Activated naive CD4-positive, alpha-beta T cell treated with anti-CD3 and anti-CD28 coated beads, Interleukin-2, amount 50 U/mL, for 16 hours (primary cell): ENCODE data around the gene SLC31A1.
"Not testable (repeated sequence)": the region's sequence is repeated elsewhere in the genome, so short reads cannot be mapped to it uniquely, and the experiment has no call there.

Source experiments
- DNase-seq: peaks from one replicate; pipeline ENCODE4 v3.0.0-alpha.2; 2020

SLC31A1 gene

DNA sequence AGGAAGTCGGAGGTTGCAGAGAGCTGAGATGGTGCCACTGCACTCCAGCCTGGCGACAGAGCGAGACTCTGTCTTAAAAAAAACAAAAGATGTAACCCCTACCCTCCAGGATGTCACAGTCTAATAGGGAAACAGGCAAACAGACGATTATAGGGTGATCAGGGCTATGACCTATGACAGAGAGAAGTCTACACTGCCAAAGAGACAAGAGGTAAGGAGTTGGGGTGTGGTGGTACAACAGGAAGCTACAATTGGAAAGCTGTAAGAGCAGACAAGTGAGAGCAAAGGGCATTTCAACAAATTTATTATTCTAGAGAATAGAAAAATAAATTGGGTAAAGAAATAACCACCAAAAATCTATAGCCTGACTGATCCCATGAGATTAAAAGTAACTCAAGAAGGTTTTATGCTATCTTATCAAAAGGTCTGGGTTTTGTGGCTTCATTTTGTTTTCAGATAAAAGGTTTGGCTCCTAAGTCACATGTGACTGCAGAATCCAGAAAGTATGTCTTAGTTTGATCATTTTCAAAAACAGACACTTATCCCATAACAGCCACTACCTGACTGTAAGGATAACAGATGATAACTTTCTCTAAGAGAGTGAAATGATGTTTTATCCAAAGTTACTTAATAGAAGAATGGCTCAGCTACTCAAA lies 46.7 kb downstream of the SLC31A1 start:
- DNase-seq = no peak

DNA sequence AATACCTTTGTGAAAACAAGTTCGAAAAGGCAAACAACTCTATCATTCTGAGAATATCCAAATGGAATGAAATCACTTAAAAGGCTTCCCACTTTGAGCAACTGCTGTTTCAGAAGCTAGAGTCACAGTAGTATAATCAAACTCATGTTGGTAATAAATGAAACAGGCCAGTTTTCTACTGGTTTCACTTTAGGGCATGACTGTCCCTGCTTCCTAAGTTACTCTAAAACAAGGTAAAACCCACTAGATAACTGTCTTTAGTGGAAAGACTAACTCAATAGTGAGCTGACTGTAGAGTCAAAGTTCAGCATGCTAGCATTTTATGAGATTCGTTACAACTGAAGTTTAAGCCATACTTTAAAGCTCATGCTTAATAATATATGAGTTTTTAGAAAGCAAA lies 48.0 kb downstream of the SLC31A1 start:
- DNase-seq = no peak

DNA sequence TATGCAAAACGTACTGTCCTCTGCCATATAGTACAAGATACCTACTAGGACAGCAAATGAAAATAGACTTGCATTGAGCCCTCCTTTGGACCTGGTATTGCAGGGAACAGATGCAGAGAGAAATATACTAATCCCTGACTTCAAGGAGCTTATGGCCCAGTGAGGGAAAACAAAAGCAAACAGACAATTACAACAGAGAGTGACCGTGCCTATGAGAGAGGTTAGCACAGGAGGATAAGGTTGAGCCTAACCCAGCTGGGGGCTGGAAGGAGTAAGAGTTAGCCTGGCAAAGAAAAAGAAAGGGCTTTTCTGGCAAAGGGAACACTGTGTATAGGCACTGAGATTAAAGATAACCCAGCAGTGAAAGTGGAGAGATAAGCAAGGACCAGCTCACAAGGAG lies 48.5 kb downstream of the SLC31A1 start:
- DNase-seq = no peak

DNA sequence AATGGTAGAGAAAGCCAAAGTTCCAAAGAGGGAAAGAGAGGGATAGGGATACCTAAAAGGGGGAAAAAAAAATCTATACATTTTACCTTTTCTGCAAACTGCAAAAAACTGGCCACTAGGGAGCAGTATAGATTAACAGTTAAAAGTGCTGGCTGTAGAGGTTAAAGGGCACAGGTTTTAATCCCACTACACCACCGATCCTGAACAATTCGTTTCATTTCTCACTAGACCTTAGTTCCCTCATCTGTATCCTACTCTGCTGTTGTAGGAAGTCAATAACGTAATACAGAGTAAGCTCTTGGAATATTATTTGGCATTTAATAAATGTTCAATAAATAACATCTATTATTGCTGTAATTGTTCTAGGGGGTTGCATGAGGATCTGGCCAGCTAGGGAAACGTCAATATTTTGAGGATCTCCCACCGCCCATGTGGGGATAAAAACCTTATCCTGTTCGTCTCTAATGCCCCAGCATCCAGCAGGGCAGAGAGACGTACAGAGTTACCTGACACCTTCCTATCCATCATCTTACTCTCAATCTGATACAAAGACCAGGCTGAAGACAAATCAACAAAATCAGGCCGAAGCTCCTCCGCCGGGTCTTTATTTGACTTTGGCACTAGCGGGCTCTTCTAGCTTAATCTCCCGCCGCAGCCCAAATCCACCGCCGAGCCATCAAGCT lies 53.3 kb downstream of the SLC31A1 start:
- DNase-seq = no peak

DNA sequence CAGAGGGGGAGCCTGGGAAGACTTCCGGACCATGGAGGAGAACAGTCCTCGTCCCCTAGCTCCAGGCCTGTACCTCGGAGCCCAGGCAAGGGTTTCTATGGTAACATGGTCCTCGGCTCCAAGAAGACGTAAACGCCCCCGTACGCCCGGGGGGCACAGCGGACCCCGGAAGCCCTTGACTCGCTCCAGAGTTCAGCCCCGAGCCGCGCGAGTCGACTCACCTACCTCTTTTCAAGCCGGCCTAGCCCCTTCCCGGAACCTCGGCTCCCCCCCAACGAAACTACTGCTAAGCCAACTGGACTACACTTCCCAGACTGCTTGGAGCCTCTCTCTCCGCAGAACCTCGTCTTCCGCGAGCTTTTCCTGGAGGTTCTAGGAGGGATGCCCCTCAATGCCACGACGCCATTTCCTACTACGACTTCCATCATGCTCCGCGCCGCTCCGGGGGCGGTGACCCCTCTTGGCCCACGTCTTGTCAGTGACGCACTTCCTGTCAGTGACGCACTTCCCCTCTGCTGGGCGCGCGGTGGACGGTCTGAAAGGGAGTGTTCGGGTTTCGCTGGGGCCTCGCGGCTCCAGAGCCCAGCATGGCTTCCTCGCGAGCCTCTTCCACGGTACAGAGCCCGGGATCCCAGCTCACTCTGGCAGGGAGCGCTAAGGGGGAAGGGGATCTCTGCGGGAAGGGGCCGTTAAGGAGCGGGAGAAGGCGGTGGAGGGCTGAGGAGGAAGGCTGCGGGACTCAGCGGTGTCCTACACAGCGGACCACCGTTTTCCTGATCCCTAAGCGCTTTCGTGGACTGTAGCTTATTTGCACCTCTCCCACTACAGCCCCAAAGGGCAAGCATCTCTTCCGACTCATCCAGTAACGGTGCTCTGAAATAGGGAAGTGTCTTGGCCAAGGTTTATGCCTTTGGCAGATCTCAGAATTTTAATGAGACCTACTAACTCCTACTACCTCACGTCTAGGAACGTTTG lies 54.1 kb downstream of the SLC31A1 start, which contains the start of the genes CDC26 and PRPF4:
Gene CDC26 (minus strand): TSS at position 416 of the 975 bp plus-strand sequence. CDS start 3,065 bp downstream, outside the sequence.
Gene PRPF4 (plus strand): TSS at position 502 of the 975 bp plus-strand sequence. CDS start 86 bp downstream, at position 588.
- DNase-seq = peak; percentile 96

DNA sequence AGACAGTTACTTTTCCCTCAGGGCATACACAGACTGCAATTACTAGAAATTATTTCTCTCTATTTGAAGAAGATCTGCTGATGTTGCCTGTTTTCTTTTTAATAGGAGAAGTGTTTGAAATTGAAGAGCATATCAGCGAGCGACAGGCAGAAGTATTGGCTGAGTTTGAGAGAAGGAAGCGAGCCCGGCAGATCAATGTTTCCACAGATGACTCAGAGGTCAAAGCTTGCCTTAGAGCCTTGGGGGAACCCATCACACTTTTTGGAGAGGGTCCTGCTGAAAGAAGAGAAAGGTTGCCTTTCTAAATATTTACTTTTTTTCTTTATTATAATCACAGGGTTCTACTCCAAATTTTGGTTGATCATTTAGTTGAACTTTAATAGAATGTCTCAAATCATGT lies 57.5 kb downstream of the SLC31A1 start:
- no peak for DNase-seq

DNA sequence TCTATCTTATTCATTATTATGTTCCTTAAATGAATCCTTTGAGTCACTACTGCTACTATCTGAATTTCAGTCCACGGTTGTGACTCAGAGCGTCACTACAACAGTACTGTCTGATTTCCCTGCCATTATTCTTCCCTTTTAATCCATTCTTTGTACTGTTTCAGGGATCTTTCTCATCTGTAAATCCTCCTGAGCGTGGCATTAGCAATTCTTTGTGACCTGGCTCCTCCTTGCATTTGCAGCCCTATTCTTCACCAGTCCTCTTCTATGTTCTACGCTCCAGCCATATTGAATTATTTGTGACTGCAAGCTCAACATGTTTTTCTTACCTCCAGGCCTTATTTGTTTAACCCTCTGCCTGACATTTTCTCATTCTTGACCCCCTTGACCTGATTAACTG lies 60.0 kb downstream of the SLC31A1 start:
- DNase-seq = no peak

DNA sequence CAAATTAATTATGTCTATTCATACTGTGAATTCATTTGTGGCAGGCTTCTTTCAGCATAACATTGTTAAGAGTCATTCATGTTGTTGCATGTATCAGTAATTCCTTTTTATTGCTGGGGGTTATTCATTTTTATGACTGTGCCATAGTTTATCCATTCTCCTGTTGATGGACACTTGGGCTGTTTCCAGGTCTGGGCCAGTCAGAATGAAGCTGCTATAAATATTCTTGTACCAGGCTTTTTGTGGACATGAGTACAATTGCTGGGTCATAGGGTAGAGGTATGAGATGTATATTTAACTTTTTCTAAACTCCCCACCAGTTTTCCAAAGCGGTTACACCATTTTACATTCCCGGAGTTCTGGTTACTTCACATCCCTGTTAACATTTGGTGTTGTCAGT lies 67.7 kb downstream of the SLC31A1 start:
- no peak for DNase-seq

DNA sequence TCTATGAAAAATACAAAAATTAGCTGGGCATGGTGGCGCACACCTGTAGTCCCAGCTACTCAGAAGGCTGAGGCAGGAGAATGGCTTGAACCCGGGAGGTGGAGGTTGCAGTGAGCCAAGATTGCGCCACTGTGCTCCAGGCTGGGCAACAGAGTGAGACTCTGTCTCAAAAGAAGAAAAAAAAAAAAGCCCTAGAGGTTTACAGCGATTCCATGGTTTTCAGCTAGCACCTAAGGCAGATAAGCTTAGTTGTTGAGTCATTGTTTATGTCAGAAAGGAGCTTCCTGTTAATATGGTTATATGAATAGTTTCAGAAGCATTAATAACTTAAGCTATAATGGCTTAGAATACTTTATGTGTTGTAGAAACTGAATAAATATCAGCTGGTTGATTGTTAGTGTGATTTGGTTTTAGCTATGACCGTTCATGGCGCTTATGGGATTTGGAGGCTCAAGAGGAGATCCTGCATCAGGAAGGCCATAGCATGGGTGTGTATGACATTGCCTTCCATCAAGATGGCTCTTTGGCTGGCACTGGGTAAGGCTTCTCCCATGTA lies 68.8 kb downstream of the SLC31A1 start:
- DNase-seq = no peak

DNA sequence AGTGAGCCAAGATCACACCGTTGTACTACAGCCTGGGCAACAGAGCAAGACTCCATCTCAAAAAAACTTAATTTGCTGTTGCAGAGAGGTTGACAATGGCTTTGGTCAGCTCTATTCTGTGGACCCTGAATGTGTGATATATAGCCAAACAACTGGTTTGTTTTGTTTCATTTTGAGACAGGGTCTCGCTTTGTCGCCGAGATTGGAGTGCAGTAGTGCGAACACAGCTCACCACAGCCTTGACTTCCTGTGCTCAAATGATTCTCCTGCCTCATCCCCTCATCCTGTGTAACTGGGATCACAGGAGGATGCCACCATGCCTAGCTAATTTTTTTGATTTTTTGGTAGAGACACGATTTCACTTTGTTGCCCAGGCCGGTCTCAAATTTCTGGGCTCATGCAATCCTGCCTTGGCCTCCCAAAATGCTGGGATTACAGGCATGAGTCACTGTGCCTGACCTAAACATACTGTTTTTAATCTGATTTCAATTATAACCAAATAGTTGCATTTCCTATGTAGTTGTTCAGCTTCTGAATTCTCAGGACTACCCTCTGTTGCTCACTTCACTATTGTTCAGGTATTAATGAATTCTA lies 72.0 kb downstream of the SLC31A1 start:
- DNase-seq = no peak

DNA sequence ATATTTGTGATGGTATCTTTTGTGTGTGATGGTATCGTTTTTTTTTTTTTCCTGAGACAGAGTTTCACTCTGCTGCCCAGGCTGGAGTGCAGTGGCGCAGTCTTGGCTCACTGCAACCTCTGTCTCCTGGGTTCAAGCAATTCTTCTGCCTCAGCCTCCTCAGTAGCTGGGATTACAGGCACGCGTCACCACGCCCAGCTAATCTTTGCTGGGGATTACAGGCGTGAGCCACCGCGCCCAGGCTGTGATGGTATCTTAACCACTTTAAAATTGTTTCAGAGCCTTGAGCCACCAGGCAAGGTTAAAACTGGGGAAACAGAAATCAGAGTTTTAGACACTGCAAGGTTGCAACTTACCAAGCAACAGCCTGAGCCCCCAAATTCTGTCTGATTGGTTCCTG lies 74.9 kb downstream of the SLC31A1 start:
- not testable (repeated sequence) for DNase-seq

DNA sequence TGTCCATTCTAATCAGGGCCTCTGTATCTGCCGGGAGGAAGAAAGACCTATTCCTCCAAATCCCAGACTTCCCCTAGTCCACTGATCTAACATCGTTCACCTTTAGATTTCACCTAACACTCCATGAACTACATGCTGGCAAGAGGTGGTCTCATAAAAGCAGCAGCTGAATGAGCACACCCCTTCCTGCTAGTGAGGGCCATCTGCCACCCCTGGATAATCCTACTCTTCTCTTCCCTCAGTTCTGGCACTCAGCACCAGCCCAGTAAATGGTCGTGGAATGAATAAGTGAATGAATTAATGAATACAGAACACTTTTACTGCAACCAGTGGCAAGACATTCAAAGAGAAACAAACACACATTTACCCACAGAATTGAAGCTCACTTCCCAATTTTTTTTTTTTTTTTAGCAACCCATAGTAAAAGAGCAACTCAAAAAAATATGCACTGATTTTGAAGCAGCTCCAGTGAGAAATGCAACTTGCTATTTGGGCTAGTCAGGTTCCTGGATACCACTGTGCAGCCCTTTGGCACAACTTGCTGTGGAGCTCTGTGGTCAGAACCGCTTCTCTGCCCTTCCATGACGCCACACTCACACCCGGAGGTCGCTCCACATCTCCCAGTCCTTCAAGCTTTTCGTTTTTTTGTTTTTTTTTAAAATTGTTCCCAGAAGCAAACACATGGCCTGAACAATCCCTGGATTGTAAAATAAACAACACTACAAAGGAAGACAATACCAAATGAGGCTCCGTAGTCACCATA lies 75.6 kb downstream of the SLC31A1 start:
- no peak for DNase-seq

DNA sequence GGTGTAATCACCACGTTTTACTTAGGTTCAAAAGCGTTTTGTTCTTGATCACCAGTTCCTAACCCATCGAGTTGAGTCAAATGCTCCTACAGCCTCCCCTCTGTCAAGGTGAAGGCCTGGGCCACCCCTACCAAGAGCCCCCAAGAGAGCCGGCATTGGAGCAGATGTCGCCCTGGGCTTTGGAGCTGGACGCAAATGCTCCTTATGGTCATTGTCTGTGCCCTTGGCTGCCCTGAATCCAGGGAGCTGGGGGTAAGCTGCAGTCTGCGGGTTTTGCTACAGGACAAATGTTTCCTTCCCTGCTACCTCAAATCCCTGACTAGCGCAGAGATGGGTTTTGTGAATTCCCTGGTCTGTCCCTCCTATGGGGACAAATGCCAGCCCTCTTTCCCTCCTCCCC lies 77.0 kb downstream of the SLC31A1 start:
- DNase-seq = no peak

DNA sequence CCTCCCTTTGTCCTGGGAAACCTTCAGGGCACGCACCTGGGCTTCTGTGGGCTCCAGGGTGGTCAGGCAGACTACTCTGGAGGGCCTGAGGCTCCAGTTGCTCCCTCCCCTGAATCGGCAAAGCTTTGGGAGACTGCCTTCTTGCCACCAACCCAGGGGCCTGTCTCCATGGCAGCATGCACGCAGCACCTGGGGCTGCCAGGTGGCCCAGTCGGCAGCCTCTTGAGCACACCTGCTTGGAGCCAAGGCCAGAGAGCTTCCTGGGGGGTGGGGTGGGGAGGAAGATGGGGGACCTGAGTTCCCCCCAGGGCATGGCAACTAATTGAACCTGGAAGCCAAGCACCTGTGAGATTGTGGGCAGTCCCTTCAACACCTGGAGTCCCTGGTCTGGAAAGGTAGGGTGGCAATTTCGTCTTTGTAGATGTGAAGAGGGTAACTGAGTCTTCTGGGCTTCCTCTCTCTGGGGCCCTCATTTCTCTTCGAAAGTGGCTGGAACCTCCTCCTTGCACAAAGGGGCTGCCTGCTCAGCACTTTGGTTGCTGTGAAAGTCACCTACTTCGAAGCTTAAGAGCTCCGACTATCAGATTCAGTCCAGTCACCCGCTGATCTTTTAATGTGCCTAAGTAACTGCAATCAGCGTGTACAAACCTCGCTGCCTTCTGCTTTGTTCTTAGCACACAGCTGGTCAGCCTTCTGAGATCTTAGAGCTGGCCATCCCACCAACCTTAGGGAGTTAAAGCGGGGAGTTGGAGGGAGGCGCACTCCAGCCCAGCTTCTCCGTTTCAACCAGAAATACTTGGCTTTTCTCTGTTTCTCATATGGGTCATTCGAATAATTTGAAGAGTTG lies 77.8 kb downstream of the SLC31A1 start:
- DNase-seq = no peak

DNA sequence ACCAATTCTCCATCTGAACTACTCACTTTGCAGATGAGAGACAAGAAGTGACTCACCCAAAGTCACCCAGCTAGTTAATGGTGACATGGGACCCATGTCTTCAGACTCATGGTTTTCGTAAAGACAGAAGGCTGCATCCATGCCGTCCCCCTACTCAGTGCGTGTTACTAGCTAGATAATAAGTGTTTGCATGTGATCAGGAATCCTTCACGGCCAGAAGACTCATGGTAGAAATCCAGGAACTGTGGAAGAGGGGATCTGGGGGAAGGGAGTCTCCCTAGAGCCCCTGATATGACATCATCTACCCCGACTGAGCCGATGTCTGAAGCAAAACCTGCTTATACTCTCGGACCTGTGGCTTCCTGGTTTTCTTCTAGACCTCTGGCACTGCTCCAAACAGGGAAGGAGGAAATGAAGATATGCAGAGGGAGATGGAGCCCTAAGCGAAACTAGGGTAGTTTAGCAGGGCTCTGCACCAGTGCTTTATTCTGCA lies 78.5 kb downstream of the SLC31A1 start:
- DNase-seq = no peak

DNA sequence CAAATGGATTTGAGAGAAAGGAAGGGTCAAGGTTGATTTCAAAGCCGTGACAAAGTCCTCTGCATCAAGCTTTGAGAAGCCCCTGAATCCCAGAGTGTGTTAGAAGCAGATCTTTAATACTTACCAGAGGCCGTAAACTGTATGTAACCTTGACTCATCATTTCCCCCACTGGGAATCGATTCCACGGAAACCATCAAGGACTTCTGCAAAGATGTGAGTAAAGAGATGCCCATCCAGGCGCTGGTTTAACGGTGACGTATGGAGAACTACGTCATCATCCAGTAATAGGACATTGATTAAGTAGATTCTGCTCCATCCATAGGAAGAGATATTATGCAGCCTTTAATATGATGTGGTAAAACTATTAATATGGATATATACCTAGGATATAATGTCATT lies 80.2 kb downstream of the SLC31A1 start:
- DNase-seq = no peak

DNA sequence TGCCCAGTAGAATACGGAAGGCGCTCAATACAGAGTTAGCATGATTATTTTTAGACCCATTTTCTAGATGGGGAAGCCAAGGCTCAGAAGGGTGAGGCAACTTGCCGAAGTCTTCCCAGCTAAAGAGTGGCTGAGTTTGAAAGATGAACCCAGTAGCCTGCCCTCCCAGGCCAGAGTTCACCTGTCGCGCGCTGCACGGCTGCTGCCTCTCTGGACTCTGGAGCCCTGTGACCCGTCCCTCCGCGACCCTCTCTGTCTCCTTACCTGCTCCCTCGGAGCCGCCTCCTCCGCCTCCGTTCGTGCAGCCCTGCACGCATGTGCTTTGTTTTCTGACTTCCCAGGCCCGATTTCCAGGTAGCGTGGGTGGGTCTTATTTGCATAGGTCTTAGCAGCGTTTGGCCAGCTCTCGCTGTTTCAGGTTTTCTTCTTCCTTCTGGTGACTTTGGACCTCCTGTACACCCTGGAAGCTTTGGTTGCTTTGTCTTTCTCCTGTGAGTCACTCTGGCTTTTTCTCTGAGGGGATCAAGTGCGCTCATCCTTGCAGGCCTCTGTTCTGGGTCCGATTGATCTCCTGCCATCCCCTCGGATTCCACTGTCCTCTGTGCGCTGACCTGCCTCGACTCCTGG lies 81.6 kb downstream of the SLC31A1 start, which contains the start of gene RNF183:
Gene RNF183 (minus strand): TSS at position 585 of the 627 bp plus-strand sequence. CDS start 5,192 bp downstream, outside the sequence.
- no peak for DNase-seq

DNA sequence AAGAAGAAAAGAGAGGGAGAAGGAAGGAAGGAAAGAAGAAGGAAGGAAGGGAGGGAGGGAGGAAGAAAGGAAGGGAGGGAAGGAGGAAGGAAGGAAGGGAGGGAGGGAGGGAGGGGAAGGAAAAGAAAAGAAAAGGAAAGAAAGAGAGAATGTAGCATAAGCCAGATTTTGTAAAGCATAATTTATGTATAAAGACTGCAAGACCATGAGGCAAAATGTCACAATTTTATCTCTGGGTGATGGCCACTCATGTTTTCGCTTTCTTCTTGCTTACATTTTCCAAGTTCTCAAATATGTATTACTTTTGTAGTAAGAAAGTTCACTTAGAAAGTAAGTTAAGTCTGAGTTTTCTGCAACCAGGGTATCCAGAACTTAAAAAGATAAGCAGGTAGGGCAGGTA lies 85.2 kb downstream of the SLC31A1 start:
- DNase-seq = no peak

DNA sequence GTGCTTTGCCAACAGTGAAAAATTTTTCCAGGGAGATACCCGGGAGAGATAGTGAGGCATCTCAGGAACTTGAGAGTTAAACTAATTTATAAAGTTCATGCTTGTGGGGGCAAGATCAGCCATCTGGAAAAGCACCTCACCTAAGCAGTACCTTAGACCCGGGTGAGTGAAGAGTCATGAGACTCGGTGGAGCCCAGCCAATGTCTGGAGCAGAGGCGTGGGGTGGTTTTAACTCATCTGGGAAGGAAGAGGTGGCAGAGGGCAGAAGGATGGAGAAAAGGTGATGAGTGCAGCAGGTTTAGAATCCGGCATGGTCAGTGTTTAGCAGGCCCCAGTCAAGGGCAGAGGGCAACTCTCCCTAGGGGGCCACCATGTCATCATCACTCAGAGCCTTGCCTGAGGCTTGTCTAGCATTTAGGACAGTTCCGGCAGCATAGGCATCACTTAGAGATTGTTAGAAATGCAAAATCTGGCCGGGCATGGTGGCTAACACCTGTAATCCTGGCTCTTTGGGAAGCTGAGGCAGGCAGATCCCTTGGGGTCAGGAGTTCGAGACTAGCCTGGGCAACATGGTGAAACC lies 86.1 kb downstream of the SLC31A1 start:
- no peak for DNase-seq
